Left renal pelvis (tissue), 4 donors: Measurements from ENCODE around the gene S100A13. TPM values are rescaled to one million over a fixed set of nuclear protein-coding genes. Genes with fewer than 3 reads are reported as not detected.
"Not testable (repeated sequence)": the region's sequence is repeated elsewhere in the genome, so short reads cannot be mapped to it uniquely, and the experiment has no call there.

Source experiments
- DNase-seq, 4 donors: peaks; one replicate each; pipeline ENCODE4 v3.0.0-alpha.2; 2013; ENCODE audit warnings: low read depth in 4 of 4, low spot score in 3 of 4
- polyA plus RNA-seq, 4 donors: library from polyadenylated mRNA; unstranded; fragments of 120-200 nt; gene quantifications; one replicate each; pipeline ENCODE4 v1.2.1, GENCODE V29; 2013; ENCODE audit not compliant: insufficient read length in 4 of 4

S100A13 gene
- 100 to 1,000 TPM; 121 to 152 (median 151) TPM for polyA plus RNA-seq

GRCh38 chr1:153626904-153627714, at the start of gene S100A13:
Gene S100A13, minus strand, starts transcription at chr1:153627505. Its CDS starts 1,033 bp downstream, at chr1:153626472.
- DNase-seq = peak; percentile 70 to 83 (median 76)

GRCh38 chr1:153673511-153673910, 46.2 kb upstream of the S100A13 start:
- no peak for DNase-seq

- DNase-seq = not testable (repeated sequence)
These were observed 44.5 kb upstream of the S100A13 start for GRCh38 chr1:153671628-153672353.

DNA sequence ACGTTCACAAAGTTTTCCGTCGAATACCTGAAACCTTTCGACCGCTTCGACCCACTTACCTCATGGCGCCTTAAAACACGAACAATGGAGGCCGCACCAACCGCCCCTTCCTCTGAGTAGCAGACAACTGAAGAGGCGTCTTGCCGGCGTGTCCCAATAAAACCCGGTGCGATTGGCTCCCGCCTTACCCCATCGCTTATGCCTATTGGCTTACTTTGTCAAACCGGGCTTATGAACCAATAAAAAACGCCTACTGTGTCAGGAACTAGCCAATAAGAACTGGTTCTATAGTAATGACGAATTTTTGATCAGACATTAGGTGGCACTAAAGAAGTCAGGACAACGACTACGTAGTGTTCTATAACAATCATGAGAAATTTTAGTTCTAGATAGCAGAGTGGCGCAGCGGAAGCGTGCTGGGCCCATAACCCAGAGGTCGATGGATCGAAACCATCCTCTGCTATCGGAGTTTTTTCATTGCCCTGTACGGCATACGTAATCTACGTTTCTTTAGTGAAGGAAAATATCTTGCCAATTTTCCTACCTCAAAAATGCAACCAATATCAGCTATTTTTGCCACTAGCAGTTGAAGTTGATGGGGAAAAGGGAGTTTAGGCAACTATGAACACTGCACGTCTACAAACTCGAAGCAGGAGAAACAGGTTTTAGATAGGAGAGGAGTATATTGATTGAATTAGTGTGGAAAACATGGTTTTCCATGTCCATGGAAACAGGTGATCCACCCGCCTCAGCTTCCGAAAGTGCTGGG, 43.7 kb upstream of the S100A13 start, which contains the start of gene ILF2:
Gene ILF2, minus strand, starts transcription at position 135 of the 769 bp plus-strand sequence. Its CDS starts 71 bp downstream, at position 64.
- peak; percentile 98 to 99 (median 98) for DNase-seq

- no peak for DNase-seq
These were observed 43.1 kb upstream of the S100A13 start for GRCh38 chr1:153670257-153670858.

GRCh38 chr1:153669606-153670005, 42.3 kb upstream of the S100A13 start:
- DNase-seq = no peak

DNA sequence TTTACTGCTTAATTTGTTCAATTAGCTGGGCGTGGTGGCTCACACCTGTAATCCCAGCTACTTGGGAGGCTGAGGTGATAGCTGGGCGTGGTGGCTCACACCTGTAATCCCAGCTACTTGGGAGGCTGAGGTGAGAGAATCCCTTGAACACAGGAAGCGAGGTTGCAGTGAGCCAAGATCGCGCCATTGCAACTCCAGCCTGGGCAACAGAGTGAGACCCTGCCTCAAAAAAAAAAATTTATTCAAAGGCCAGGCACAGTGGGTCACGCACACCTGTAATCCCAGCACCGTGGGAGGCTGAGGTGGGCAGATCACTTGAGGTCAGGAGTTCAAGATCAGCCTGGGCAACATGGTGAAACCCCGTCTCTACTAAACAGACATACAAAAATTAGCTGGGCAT, 41.4 kb upstream of the S100A13 start:
- DNase-seq = not testable (repeated sequence)

DNA sequence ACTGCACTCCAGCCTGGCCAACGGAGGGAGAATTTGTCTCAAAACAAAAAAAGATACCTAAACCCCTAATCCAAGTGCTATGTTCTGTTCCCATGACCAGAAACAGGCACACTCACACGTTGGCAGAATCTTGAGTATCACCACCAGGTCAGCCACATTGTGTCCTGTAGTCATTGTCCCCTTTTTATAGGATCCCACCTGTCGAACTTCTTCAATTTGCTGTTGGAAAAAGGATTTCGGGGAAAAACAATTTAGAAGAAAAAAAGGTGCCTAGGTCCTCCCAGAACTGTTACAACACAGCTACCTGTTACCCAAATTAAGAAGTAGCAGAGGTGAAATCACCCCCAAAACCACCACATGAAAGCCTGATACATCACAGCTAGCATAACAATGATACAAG, 40.1 kb upstream of the S100A13 start:
- DNase-seq = no peak

DNA sequence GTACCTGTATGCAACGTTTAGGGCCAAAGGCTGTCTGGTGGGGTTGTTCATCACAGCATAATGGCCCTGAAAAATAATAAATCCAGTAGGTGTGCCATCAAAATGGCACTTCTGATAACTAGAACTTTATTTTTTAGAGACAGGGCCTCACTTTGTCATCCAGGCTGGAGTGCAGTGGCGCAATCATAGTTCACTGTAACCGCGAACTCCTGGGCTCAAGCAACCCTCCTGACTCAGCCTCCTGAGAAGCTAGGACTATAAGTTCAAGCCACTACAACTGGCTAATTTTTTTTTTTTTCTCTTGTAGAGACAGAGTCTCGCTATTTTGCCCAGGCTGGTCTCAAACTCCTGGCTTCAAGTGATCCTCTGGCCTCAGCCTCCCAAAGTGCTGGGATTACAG, 35.9 kb upstream of the S100A13 start:
- no peak for DNase-seq

DNA sequence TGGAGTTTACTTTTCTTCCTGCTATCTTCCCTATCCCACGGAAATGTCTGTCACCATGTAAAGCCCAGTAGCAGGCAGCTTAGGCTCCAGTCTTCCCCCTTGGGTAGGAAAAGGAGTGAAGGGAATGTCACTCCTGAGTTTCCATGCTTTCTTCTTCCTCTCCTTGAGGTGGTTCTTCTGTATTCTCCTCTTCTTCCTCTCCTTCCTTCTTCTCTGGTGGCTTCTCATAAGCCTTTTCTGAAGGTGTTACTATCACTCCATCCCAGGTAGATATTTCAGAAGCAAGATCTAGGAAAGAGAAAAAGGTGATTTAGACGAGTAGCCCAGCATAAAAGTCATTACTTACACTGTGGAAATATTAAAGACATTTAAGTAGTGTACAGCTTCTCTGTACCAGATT, 35.0 kb upstream of the S100A13 start:
- no peak for DNase-seq

DNA sequence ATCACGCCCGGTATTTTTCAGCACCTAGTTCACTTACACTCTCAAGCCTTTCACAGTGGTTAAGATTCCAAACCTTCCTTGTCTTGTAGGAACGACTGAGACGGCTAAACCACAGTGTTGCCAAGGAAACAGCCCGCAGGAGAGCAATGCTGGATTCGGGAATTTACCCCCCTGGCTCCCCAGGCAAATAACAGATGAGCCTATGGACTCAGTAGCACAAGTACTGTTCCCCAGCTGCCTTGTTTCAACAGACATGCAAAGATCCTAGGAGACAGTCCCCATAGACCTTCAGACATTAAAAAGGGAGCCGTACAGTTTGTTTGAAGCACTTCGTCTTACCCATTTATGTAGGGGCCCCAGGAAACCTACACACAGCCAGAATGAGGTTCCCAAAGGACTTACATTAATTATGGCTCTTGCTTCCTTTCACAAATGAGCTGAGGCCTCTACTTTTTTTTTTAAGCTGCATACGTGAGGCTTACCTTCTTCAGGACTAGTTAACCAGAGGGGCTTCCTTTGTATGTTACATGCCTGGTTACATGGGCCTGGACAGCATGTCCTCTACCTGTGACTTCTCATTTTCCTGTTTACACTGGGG, 33.9 kb upstream of the S100A13 start:
- no peak for DNase-seq

- no peak for DNase-seq
These were observed 32.4 kb upstream of the S100A13 start for GRCh38 chr1:153659656-153660055.

GRCh38 chr1:153659175-153659534, 31.9 kb upstream of the S100A13 start:
- no peak for DNase-seq

GRCh38 chr1:153658400-153659174, 31.3 kb upstream of the S100A13 start, which contains the start of gene SNAPIN:
Gene SNAPIN, plus strand, starts transcription at chr1:153658703. Its CDS starts 41 bp downstream, at chr1:153658744.
- peak in 3 of 4 donors; percentile 69 to 81 (median 80) for DNase-seq

GRCh38 chr1:153655333-153655732, 28.0 kb upstream of the S100A13 start:
- DNase-seq = no peak

DNA sequence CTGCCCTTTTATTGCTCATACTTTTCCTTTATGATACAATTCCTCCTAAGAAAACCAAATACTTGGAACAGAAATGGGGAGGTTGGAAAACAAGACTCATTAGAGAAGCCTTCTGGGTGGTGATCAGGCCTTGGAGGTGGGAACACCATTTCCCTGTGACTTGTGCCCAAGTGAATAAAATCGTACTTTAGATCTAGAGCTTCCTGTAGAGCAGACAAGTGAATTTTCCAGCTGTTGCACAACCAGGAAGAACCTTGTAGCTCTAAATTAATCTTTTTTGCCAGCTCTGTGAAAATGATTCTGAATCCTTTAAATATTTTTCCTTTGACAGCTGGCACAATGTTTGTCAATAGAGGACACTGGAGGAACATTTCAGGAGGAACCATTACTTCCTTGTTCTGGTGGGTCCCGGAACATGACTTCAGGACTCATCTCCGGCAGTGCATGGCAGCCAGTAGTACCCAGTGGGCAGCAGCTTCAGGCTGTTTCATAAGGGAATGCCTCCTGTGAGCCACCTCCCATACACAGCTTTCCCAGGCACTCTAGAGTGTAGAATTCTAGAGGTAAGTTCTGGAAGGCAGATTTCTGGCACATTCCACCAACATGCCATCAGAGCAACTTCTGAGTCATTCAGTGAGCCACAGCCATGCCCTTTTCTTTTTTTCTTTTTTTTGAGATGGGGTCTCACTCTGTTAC, 25.6 kb upstream of the S100A13 start:
- DNase-seq = no peak

GRCh38 chr1:153651771-153652170, 24.5 kb upstream of the S100A13 start:
- no peak for DNase-seq

GRCh38 chr1:153649863-153650235, 22.5 kb upstream of the S100A13 start:
- no peak for DNase-seq
